GM19023 (cell line): ENCODE measurements around the gene C2orf49.
"Not testable (repeated sequence)": the region's sequence is repeated elsewhere in the genome, so short reads cannot be mapped to it uniquely, and the experiment has no call there.

Experiments used
- ATAC-seq: cut with Tn5 transposase; IDR thresholded peaks from one replicate; pipeline ENCODE4 v1.9.1; 2021; ENCODE audit warnings: mild to moderate bottlenecking, moderate library complexity; ENCODE audit not compliant: unreplicated experiment

The C2orf49 gene

DNA sequence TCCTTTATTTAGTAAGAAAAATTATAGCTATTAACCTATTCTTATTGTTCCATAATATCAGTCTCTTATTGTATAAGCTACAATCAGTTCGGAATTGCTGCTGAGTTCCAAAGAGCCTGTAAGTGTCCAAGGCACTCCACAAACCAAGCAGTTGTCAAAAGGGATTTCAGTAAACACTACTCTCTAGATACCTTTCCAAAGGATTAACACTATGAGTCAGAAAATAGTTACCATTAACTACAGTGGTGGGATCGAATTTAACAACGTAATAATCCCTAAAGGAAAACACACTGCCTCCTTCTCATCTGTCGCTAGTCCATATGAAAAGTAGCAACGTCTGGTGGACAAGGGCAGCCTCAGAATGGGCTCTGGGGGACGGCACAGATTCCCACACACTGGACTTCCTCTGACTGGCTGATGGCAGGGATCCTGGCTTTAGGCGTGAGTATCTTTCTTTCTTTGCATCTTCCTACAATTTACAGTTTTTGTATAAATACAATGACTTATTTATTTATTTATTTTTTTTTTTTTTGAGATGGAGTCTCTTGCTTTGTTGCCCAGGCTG is 16.6 kb upstream of the C2orf49 start:
- ATAC-seq = no peak

DNA sequence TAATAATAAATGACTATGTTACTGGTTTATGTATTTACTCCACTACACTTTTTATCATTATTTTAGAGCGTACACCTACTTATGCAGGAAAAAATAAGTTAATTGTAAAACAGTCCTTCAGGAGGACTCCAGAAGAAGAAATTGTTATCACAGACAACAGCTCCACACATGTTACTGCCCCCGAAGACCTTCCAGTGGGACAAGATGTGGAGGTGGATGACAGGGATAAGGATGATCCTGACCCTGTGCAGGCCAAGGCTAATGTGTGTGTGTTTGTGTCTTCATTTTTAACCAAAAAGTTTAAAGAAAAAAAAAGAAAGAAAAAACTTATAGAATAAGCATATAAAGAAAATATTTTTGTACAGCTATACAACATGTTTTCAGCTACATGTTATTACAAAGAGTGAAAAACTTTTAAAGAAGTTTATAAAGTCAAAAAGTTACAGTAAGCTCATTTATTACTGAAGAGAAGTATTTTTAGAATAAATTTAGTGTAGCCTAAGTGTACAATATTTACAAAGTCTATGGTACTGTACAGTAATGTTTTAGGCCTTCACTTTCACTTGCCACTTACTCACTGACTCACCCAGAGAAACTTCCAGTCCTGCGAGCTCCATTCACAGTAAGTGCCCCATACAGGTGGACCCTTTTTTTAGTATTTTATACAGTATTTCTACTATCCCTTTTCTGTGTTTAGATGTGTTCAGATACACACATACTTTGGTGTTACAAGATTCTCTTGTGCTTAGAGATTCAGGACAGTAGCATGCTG is 15.3 kb upstream of the C2orf49 start:
- no peak for ATAC-seq

DNA sequence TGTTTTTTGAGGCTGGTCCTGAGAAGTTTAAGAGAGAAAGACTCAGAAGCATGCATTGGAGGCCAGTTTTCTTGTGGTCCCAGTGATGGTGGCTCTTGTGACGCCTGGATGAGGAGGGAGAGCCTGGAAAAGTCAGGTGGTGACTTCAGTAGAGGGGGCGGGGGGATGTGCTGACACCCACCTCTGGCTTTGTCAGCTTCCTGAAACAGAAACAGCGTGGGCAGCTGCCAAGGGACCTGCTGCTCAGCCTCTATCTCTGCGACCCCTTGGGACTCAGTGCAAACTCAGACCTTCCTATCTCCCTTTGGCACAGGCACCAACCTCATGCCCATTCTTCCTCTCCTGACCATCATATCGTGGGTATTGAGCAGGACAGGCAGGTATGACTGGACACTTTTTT is 14.2 kb upstream of the C2orf49 start:
- ATAC-seq = no peak

DNA sequence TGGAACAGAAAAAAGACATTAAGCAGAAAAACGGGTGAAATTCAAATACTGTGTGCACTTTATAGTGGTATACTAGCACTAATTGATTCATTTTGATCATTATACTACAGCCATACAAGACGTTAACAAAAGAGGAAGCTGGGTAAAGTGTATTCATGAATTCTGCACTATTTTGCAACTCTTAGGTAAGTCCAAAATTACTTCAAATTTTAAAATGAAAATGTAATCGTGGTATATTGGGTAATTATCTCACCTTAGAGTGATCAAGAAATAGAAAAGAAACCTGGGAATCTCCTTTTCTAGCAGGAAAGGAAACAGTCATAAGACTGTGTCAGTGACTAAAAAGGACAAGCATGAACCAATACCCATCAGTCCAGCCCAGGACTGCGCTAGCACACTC is 13.2 kb upstream of the C2orf49 start:
- ATAC-seq = no peak

DNA sequence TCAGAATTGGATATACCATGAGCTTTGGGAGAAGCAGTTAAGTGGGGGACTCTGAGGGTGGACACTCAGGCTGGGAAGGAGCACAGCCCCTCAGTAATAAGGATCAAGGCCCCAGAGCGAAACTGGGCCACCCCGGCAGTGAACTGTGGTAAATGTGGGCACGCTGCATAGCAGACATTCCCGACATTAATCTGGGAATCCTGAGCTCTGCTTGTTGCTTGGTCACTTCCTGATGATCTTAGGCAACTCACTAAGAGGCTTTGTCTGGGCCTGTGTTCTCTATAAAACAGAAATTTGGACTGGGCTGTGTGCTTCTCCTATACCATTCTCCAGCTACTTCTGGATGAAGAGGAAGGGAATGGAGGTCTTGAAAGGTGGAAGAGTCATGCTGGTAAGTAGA is 12.6 kb upstream of the C2orf49 start:
- no peak for ATAC-seq

DNA sequence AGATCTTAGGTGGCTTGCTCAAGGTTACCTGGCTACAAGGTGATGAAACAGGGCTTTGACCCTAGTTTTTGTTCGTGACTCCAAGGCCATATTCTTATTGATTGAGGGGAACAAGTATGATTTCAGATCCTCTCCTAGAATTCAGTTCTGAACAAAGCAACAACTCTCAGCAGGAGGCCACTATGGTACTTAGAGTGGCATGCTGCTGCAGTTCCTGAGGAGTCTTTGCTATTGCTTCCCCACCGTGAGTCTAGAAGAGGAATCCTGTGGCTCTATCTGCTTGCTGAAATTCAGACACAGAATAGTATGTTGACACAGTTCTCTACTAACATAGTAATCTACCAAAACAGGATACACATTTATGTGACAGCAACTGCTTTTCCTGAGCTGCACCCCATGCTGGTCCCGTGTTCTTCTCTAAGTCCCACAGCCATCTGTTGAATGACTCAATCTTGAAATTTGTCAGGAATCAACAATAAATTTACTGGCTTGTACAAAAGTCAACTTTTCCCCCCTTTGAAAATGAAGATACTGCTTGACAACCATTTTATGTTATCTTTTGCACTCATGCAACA is 11.9 kb upstream of the C2orf49 start:
- ATAC-seq = no peak

DNA sequence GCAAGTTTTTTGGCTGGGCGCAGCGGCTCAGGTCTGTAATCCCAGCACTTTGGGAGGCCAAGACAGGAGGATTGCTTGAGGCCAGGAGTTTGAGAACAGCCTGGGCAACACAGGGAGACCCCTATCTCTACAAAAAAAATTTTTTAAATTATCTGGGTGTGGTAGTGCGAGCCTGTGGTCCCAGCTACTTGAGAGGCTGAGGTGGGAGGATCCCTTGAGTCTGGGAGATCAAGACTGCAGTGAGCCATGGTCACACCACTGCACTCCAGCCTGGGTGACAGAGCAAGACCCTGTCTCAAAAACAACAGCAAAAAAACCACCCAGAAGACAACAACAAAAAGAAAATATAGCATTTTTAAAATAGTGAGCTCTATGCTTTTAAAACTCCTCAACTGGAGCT is 10.1 kb upstream of the C2orf49 start:
- ATAC-seq = not testable (repeated sequence)

DNA sequence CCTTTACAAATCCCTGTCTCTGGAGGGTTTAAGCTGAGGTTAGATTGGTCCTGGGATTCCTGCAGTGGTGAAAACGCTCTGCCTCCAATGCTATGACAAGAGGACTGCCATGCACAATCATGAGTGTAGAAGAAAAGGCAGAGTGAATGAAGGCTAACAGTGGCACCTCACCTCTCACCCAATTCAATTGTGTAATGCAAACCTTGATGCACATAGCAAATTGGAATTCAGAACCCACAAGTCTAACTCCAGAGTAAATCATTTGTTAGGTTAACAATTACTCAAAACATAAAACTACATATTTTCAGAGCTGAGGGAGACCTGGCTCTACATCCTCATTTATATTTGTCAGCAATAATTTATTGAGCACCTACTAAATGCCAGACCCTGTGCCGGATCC is 9.7 kb upstream of the C2orf49 start:
- ATAC-seq = no peak

DNA sequence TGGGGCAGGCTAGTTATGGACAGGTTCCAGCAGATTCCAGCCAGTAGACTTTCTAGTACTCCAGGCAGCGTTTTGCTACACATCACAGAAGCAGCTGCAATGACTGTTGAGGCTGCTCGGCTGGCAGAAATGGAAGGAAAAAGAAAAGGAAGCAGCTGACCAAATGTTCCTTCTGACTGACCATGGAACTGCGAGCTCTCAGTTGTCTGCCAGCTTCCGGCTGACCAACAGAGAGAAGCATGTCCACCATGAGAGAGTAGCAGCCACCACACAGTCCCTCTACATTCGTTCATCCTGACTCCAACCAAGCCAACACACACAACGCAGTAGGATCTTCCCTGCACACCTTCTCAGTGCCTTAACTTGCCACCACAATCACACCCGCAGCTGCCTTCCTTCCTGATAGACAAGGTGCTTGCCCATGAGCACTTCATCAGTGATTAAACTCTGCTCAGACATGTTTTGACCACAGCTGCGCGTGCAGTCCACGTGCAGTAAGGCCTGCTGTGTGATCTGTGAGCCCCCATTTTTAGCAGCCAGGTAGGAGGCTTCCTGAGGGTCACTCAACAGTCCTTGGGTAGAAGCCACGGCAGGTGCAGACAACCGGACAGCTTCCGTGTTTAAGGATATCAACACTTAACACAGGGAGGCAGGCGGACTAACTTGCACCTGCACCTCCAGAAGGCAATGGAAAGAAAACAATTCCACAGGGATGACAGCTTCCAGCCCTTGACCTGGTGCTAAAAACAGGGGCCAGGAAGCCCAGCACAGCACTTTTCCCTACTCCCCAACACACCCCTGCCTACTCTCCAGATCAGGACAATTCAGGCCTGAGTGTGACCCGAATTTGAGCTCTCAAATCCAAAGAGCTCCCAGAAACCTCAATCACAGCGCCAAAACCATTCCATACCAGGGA is 8.8 kb upstream of the C2orf49 start:
- no peak for ATAC-seq

DNA sequence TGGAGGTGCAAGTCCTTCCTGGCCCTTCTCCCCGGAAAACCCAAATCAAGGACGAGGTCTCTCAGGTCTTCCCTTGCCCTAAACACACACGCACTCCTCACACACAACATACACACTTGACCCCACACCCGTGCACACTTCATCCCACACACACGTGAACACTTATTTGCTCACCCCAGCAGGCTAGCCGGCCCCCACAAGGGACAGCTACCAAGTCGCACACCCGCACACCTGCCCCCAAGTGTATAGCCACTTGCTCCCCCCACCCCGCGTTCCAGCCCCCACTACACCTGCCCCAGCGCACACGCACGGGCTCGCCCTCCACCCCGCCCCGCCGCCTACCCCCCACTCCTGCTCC is 8.2 kb upstream of the C2orf49 start:
- peak; percentile 11 for ATAC-seq

DNA sequence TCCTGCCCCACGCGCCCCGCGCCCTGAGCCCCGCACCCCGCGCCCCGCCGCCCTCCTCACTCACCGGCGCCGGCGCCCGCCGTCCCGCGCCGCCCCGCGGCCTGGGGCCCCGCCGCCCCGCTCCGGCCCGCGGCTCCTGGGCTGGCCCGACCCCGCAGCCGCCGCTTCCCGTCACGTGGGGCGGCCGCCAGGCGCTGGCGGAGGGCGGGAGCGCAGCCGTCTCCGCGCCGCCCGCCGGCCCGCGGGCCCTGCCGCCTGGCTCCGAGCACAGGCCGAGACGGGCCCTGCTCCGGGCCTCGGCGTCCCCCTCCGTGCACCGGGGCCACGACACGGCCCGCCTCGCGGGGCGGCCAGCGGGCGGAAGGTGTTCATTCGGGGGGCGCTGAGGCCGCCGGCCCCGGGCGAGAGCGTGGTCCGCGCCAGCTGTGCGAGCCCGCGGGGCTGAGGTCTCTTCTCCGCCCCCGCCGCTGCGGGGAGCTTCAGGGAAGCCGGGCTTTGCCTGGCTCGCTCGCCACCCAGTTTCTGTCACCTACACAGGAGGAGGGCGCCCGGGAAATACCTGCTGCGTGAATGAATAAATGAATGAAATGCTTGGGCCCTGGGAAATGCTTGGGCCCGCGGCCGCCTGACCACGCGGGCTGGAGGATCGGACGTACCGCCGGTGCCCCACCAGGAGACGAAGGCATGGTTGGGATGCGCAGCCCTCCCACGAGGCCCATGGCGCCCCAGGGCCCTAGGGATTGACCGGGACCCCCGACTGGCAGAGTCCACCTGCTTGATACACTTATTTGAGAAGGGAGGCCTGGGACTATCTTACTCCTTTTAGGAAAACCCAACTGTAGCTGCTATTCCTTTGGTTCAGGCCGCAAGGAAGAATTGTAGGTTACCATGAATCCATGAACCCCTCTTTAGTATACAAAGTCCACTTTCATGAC is 7.5 kb upstream of the C2orf49 start, which contains the start of gene TGFBRAP1:
TSS of gene TGFBRAP1 (minus strand) at position 175 of the 935 bp plus-strand sequence. CDS start 21,434 bp downstream, outside the sequence.
- peak; percentile 78 for ATAC-seq

DNA sequence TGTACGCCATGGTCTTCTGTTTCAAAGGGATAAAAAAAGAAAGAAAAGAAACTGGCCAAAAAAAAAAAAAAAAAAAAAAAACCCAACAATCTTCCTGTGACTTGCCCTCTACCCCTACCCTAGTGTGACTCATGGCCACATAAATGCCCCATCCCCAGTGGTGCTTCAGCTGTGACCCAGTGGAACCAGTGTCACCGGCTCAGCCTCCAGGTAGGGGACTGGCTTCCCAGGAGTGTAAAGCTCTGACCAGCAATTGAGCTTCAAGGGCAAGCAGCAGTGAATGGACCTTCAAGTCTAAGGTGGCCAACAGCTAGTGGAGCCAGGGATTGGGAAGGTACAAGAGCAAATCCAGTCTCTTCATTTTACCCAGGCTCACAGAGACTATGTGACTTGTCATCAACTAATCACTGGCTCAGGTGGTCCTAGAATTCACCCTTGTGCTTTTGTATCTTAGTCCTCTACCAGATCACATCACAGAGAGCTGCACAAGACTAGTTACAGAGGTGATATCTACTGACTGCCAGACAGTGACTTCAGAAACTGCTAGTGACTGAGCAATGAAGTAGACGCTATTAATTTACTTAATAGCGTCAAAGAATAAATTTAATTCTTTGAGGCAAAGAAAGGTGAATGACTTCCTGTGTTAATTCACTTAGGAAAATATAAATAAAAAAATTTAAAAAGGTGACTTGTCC is 6.5 kb upstream of the C2orf49 start:
- no peak for ATAC-seq

DNA sequence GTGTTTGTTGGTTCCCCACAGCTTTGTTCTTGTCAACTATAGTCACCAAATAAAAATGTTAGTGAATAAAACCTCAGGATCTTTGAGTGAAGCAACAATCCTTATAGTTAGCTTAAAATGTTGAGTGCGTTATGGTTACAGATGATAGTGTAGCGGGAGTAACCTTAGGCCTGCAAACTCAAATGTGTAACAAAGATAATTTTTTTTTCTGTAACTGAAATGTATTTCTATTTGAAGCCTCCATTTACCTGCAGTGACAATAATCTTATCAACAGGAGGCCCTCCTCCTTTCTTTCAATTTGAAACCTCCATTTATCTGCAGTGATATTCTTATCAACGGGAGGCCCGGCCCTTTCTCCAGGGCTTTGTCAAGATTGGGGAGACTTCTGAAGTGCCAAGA is 3.1 kb upstream of the C2orf49 start:
- no peak for ATAC-seq

DNA sequence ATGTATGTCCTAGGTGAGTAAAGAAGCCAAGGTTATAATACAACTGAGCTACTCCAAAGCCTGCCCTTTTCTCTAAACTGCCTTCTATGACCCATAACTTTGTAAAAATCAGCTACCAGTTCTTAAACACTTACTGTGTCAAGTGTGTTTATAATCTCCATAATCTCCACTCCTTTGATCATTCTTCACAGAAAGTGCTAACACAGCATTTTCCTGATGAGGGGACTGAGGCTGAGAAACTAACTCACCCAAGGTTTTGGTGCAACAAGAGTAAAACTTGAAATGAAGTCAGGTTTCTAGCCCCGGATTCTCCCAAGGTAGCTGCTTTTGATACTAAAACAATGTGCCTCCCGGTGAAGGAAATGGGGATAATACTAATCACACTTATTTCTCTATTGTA is 1.9 kb upstream of the C2orf49 start:
- ATAC-seq = no peak

DNA sequence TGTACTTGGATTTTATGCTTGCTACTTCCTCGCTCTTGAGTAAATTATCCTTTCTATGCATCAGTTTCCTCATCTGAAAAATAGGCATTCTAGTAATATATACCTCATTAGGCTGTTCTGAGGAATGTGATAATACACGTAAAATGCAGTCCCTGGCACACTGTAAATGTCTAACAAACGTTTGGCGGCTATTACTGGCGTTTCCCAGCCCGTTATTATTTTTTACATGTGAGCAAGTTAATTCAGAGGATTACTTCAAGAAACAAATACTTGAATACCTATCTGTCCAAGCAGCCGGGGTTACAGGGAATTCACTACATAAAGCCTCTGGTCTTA is 586 bp upstream of the C2orf49 start:
- ATAC-seq = no peak

DNA sequence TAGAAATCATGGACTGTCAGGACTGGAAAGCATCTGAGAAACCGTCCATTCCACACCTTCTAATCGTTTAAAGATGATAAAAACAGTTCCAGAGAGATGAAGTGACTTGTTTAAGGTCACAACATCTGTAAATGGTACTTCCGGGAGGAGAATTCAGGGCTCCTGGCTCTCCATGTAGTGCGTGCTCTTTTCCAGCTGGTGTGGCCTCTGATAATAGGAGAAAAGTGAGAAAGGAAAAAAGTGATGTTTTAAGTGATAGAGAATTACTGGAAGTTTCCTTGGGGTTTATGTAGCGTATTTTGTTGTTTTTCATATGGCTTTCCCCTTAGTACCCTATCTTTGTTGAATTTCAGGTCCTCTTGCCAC is 663 bp downstream of the C2orf49 start:
- peak; percentile 10 for ATAC-seq

DNA sequence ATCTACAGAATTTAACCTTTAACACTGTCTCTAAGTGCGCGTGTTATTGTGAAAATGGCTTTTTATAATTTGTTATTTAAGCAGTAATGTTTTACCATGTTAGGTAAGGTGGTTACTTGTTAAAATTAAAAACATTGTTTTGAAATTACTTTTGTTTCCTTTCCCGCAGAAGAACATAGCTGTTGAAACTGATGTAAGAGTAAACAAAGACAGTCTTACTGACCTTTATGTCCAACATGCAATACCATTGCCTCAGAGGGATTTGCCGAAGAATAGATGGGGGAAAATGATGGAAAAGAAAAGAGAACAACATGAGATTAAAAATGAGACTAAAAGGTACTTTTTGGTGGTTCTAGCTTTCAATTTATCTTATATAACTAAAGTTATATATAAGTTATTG is 2.1 kb downstream of the C2orf49 start:
- no peak for ATAC-seq

DNA sequence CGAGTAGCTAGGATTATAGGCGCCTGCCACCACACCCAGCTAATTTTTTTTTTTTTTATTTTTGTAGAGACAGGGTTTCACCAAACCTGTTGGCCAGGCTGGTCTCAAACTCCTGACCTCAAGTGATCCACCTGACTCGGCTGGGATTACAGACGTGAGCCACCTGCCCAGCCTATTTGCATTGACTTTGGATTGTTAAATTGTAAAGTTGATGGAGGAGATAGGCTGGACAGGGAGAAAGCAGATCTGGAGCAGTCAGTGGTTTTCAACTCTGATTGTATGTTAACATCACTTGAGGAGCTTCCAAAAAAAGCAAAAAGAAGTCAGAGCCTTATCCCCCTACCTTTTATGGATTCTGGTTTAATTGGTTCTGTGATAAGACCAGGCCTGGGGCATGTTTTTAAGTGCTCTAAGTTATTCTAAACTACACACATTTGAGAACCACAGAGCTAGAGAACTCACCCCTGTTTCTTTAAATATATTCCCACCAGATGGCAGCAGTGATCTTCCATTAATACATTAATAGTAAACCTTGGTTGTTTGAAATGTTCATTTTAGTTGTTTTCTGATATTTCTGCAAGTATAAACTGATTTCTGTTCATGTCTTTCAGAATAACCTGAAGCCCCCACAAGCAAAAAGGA is 7.5 kb downstream of the C2orf49 start:
- no peak for ATAC-seq

DNA sequence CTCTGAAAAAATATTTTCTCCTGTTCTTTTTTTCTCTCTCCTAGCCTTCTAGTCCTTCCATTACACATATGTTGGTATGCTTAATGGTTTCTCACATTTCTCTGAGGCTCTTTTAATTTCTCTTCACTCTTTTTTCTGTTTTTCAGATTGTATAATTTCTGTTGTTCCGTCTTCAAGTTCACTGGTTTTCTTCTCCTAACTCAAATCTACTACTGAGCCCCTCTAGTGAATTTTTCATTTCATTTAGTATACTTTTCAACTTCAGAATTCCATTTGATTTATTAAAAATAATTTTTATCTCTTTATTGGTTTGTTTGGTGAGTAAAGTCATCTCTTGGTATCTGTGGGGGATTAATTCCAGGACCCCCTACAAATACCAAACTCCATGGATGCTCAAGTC is 19.8 kb downstream of the C2orf49 start:
- no peak for ATAC-seq
